NCI-H774 (cell line): ENCODE data around the gene RILPL2.
"Not testable (repeated sequence)": the region's sequence is repeated elsewhere in the genome, so short reads cannot be mapped to it uniquely, and the experiment has no call there.

Source experiments
- DNase-seq: peaks from one replicate; lab custom pipeline; 2025; lab: John Stamatoyannopoulos, UW

Gene RILPL2

DNA sequence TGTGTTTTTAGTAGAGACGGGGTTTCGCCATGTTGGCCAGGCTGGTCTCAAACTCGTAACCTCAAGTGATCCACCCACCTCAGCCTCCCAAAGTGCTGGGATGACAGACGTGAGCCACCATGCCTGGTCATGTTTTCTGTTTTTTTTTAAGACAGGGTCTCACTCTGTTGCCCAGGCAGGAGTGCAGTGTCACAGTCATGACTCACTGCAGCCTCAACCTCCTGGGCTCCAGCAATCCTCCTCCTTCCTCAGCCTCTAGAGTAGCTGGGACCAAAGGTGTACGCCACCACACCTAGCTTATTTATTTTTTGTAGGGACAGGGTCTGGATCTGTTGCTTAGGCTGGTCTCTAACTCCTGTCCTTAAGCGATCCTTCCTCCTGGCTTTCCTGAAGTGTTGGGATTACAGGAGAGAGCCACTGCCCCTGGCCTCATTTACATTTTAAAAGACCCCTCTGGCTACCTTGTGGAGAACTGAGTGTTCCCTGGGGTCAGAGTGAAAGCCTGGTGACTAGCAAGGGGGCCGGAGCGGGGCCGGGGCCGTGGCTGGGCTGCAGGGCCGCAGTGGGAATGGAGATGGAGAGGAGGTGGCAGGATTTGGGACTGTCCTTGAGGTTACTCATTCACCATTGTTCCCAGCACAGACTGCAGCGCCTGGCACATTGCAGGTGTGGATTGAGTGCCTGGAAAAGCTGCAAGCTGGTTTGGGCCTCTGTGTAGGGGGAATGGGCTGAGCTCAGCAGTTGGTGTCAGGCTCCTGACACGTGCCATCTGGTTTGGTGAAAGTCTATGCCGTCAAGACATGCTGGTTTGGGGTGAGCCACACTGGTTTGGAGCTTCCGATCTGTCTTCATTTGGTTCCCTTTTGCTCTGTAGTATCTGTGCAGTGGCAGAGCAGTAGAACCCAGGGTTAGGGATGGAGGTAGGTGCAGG is 34.5 kb downstream of the RILPL2 start:
- no peak for DNase-seq

DNA sequence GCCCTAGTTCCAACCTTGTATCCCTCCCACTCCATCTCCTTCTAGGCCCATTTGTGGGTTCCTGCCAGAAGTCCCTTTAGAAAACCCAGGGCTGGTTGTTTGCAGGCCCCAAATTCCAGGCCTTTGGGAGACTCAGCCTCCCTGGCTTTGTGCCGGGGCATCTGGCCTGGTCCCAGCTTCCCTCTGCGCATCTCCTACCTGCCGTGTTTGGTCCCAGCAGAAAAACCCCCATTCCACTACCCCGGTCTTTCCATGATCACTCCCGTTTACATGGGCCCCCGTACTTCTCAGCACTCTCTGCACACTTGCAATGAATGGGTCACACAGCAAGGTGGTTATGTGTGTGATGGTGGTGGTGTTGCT is 37.2 kb downstream of the RILPL2 start:
- no peak for DNase-seq

DNA sequence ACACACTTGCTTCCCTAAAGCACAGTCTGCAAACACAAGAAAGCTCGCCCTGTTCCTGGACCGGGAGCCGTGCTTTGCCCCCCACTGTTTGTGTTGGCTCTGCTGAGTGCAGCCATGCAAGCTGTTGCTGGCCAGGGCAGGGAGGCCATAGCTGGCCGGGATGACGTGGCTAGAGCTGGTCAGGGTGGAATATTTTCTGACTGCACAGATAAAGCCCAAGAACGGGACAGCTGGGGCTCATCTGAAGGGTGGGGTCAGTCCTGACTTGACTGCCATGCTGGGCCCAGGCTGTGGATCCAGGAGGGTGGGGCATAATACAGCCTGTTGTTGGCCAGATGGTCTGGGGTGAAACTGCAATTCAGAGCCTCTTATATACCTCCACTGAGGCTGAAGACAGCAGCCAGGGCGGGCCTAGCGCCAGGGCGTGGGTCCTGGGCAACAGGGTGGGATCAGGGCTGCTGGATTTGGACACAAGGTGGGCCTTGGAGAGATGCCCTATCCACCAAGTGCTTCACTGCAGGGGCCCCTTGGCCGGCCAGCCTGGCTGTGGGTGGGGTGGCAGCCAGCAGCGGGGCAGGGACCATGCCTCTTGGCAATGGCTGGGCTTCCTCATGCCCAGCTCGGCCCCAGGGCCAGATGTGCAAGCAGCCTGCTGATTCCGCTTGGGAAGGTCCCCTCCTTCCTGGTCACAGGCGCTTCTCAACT is 37.8 kb downstream of the RILPL2 start:
- DNase-seq, result no peak

DNA sequence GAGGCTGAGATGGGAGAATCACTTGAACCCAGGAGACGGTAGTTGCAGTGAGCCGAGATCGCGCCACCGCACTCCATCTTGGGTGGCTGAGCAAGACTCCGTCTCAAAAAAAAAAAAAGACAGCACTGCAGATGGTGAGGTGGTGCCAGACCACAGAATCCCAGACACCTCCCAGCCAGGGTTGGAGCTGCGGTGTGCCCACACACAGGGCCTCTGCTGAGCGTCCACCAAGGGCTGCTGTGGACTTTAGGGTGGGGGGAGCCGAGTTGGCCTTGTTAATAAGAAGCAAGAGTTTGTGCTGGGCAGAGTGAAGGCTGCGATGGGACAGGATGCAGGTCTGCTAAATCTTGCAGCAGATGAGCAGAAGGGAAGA is 38.3 kb downstream of the RILPL2 start:
- DNase-seq, result no peak

DNA sequence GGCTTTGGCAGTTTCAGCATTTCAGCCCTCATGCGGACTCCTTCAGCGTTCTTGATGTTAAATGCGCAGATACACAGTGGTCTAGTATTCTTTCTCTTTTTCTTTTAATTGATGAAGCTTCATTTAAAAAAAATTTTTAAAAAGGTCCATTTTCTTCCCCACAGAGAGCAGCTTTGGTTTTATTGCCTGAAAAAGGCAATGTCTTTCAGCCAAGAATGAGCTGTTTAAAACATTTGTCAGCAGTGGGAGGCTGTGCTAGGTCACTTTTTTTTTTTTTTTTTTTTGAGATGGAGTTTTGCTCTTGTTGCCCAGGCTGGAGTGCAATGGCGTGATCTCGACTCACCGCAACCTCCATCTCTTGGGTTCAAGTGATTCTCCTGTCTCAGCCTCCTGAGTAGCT is 39.1 kb downstream of the RILPL2 start:
- DNase-seq, result no peak

DNA sequence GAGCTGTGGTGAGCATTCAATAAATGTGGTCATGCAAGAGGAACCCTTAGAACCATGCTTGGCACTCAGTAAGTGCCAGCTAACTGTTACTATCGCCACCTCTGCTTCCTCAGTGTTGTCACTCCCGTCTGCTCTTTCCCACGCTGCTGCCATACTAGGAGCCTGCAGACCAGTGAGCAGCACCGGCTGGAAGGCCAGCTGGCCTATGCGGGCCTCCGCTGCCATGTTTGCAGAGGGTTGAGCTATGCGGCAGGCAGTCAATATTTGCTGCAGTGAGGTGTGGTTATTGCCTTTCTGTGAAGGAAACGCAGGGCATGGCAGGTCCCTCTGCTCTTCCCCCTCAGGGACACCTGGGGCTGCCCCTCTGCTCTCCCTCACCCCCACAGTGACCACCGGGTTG is 39.5 kb downstream of the RILPL2 start:
- no peak for DNase-seq

DNA sequence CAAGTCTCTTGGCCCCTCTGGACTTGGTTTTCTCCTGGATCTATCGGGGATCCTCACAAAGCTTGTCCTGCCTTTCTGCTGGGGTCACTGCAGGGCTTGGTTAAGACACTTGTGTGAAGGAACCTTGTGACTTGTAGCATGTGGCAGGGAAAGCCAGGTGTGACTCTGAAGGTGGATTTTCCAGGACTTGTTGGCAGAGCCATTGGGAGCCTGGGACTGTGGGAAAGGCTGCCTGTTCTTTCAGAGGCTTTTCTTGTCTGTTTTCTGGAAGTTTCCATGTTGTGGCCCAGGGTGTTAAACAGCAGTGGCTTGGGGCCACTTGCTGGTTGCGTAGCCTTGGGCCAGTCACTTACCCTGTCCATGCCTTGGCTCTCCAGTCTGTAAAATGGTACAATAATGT is 39.9 kb downstream of the RILPL2 start:
- DNase-seq, result no peak

DNA sequence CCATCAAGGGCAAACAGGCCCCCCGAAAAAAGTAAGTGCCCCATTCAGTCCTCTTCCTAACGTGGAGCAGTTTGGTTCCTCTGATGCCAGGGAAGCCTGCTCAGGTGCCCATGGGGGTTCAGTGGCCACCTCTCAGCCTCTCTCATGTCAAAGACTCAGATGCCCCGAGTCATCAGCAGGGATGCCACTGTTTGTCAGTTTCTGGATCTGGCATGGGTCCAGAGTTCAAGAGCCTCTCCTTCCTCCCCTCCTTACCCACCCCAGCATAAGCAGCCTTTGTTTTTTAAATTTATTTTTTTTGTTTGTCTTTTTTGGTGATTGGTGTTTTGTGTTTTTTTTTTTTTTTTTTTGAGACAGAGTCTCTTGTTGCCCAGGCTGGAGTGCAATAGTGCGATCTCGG is 41.2 kb downstream of the RILPL2 start:
- DNase-seq, result no peak

DNA sequence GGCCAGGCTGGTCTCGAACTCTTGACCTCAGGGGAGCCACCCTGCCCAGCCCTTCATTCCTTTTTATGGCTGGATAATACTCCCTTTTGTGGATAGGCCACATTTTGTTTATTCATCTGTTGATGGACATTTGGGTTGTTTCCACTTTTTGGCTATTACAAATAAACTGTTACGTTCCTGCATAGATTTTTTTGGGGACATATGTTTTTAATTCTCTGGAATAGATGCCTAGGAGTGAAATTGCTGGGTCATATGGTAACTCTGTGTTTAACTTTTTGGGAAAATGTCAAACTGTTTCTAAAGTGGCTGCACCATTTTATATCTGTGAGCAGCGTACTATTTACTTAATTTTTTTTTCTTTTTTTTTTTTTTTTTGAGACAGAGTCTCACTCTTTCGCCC is 42.7 kb downstream of the RILPL2 start:
- DNase-seq, result no peak

DNA sequence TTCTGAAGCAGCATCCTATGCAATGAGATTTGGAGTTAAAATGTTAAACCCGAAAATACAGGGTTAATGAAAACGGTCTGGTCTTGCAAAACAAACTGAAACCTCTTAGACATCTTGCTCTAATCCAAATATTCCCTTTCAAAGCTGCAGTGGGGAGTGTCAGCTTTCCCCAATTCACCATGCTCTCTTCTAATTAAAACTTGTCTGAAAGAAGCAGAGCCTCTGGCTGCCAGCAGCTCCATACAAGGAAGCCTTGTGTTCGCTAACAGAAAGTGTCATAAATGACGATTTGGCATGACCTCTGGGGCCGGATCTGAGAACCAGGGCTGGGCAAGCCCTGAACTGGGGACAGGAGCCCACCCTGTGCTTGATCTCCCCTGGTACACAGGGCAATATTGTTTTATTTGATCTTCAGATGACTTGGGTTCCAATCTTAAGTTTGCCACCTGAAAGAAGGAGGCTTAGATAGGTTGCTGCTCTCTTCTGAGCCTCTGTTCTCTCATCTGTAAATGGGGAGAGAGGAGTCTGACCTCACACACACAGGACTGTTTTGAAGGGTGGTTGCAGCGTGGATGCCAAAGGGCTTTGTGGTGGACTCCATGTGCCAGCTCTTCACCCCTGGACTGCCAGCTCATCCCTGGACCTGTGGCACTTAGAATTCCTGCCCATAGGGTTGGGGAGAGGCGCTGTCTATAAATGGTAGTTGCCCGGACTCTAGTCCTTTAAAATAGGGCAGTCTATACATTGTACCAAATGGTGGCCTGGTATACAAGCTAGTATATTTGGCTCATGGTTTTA is 44.7 kb downstream of the RILPL2 start:
- DNase-seq, result no peak

DNA sequence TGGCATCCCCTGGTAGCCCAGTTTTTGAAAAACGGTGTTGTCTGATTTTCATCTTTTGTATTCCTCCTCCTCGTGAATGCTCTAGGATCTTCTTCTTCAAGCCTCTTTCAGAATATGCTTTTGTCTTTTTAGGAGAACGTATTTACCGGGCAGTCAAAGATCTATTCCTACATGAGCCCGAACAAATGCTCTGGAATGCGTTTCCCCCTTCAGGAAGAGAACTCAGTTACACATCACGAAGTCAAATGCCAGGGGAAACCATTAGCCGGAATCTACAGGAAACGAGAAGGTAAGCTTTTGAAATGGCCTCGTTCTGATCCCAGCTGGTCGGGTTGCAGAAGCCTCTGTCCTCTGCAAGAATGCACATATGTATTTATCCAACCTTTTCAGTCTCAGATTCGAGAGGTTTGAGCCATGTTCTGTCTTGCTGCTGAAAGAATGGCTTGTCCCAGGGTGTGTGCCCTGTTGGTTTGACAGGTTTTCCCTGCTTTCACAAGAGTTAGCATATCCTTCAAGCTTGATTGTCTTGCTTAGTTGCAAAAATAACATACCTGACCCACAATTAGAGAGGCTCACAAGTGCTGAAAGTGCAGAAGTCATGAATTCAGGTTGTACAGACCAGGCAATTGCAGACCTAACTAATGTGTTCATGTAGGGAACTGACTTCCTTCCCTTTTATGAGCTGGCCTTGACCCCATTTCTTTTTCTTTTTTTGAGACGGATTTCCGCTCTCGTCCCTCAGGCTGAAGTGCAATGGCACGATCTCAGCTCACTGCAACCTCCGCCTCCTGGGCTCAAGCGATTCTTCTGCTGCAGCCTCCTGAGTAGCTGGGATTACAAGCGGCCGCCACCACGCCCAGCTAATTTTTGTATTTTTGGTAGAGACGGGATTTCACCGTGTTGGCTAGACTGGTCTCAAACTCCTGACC is 45.7 kb downstream of the RILPL2 start:
- no peak for DNase-seq

DNA sequence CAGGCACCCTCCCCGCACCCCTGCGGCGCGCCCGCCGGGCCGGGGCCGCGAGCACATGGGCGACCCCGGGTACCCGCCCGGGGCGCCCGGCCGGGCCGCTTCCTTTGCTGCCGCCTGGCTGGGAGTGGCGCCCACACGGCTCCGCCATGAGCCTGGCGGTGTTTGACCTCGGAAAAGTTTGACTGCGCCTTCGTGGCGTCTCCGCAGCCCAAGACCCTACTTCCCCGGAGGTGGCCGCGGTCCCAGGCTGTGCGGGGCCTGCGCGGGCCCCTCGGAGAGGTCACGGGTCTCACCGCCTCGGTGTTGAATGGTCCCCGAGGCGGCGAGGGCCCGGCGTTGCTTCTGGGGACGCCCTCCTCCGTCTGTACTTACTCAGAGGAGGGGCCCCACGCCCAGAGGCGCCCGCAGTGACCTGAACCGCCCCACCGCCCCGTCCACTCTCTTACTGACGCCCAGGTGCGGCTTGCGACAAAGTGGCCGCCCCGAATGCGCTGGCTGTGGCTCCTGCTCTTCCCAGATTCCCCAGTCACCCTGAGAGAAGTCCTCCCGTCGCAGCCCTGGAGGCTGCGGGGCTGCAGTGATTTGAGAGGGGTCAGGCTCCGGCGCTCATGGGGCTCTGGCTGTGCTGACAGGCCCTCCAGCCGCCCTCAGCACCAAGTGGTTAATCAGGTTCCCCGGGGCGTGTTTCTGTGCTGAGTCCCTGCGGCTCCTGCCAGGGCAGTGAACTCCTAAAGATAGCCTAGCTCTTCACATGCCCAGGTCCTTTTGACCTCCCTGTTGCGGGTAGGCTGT is 46.7 kb downstream of the RILPL2 start:
- DNase-seq, result no peak

DNA sequence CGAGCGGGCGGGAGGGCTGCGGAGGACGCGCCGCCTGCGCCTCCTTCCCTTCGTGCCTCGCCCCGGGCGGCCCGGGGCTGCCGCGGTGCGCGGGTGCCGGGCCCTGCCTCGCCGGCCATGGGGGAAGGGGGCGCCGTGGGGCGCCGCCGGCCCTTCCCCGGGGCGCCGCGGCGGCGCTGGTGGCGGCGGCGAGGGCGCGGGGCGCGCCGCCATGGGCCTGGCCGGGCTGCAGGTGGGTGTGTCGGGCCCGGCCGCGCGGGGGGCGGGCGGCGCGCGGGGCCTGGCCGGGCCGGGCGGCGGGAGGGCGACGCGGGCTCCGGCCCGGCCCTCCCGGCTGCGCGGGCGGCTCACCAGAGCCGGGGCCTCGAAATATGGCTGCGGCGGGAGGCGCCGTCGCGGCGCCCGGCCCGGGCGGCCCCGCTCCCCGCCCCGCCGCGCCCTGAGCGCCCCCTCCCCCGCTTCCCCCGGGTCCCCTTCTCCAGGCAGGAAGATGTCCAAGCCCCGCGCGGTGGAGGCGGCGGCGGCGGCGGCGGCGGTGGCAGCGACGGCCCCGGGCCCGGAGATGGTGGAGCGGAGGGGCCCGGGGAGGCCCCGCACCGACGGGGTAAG is 47.4 kb downstream of the RILPL2 start:
- no peak for DNase-seq

DNA sequence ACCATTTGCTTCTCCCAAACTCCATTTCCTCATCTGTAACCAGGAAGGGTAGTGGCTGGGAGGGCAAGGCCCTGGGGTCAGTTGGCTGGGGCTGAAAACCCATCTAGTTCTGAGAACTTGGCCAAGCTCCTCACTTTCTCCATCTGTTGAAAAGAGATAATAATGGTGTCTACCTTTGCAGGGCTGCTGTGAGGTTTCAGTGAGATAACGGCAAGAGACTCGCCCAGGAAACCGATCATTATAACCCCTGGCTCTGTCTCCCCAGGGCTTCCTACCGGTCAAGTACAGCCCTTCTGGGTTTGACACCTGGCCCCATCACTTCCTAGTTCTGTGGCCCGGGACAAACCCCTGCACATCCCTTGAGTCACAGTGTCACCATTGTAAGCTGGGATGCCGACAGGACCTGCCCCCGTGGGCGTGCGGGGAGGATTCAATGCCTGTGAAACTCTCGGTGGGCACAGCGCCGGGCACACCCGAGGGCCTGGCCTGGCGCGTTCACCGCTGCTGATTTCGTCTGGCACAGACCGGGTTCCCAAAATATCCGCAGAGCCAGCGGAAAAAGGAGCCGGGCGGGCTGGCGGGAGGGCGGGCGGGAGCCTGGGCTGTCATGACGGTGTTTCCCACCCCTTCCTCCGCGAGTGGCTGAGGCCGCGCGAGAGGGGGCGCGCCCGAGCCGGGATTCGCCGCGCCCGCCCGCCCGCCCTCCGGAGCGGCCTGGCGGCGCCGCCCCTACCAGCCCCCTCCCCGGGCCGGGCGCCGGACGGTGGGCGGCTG is 48.1 kb downstream of the RILPL2 start:
- DNase-seq, result peak; percentile 59

DNA sequence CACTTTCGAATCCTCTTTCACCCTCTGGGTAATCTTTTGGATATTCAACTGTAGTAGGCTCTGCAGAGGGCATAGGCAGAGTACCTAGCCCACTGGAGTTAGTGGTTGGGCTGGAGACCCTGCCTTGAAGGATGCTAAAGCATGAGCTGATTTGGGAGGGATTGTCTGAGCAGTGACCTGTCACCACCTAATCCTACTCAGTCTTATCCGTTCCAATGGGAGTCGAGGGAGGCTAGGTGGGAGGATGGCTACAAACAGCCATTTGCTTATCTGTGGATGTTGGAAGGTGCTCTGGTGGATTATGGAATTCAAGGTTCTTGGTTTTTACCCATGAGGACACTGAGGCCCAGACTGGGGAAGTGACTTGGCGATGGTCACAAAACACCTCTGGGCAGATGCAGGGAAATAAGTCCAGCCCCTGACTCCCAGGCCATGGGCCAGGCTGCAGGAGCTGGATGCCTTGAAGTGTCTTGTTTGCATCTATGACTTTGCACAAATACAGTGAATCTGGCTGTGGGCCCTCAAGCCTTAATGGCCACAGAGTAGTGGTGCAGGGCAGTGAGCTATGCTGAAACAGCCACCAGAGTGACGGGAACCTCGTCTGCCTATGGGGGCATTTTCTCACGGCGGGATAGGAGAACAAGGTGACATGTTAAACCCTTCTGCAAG is 48.8 kb downstream of the RILPL2 start:
- DNase-seq, result no peak

DNA sequence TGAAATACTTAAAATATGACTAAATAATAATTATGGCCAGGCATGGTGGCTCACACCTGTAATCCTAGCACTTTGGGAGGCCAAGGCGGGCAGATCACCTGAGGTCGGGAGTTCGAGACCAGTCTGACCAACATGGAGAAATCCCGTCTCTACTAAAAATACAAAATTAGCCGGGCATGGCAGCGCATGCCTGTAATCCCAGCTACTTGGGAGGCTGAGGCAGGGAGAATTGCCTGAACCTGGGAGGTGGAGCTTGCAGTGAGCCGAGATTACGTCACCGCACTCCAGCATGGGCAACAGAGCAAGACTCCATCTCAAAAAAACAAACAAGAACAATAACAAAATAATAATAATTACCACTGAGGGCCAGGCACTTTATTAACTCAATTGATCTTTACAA is 50.9 kb downstream of the RILPL2 start:
- not testable (repeated sequence) for DNase-seq

DNA sequence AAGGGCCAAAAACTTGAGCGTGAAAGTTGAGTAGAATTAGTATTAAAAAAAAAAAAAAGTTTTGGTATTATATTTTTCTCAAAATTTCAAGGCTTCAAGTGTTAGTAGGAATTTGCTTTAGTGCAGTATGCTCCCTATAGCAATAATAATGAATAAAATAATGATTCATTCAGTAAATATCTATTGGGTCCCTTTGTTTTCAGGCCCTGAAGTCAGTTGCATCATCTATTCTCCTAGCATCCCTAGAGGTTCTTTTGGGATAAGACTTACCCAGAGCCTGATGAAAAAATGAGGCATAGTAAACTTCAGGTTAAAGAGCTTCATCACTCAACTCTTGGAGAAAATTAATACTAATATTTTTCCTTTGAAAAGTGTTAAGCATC is 51.5 kb downstream of the RILPL2 start:
- DNase-seq, result no peak

DNA sequence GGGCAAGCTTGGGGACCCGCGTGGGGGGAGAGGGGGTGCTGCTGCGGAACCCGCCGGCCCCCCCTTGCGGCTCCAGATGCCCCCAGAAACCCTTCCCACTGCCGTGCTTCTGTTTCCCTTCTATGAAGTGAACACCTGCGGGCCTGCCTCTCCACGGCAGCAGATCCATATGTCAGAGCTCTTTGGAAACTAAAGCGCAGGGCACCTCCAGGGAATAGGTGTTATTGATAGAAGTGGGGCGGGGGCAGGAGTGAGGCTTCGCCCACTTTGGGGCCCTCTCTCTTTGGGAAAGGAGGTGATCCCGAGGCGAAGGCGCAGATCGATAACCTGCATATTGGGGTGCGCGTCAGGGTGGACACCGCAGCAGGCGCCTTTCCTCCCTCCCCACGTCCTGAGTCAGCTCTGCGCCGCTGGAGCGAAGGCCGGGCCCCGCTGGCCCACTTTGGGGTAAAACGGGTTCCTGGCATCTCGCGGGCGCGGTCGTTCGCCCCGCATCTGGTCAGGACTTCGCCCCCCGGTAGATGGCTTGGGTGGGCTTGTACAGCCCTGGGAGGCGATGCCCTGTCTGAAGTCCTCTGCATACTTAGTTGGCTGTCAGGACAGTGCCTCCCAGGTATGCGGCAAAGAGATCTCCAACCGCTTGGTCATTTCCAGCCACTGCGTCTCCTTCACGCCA is 52.0 kb downstream of the RILPL2 start:
- no peak for DNase-seq

DNA sequence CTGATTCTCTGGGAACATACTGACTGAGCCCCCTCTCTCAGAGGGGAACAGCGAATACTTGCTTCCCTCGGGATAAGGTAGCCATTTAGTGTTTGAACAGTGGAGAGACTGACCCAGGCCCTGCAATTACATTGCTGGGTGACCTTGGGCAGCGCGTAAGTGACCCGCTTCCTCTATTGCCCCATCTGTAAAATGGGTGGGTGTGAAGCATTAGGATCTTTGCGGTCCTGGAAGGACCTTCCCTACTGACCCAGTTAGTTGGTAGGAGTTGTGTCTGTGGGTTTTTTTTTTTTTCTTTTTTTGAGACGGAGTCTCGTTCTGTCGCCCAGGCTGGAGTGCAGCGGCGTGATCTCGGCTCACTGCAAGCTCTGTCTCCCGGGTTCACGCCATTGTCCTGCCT is 53.8 kb downstream of the RILPL2 start:
- DNase-seq, result no peak
